Measurements from ENCODE around the gene ZNF576. TPM values are rescaled to one million over a fixed set of nuclear protein-coding genes. Genes with fewer than 3 reads are reported as not detected.

Gene ZNF576
- polyA plus RNA-seq, 1 experiment, result 9.3 TPM

DNA sequence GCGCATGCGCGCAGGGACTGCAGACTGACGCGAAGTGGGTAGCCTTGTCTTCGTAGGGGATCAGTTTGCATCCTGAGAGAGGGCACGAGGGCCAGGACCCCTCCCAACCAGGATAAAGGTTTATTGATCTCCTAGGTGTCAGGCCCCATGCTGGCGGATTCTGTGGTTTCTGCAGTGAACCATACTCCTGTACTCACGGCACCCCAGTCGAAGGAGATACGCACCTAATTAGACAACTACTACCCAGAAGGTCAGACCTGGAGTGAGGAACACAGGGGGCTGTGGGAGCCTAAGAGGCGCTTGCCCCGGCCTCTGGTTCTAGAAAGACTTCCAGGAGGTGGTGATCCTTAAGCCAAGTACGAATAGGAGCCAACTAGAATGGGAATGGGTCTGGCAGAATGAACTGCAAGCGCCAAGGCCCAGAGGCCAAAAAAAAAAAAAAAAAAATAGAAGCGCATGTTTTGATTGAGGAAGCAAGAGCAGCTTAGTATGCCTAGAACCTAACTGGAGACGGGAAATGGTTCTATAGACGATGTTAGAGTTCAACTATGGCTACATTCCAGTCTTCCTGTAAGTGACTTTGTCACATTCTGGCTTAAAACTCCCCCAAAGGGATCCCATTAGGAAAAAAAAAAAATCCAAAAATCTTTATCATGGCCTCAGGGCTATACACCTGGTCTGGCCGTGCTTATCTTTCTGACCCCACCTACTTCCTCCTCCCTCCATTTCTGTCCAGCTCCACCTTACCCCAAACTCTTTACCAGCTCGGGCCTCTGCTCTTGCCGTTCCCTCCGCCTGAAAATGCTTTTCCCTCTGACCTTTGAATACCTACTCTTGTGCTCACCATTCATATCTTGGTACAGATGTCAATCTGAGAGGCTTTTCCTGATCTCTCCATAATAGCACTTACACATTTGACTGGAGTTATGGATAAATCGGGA lies 23.9 kb downstream of the ZNF576 start:
- TF ChIP-seq CTCF (IDR thresholded peaks at IDR 0.05; ENCODE audit: low read depth, low read length), result no peak
- DNase-seq (ENCODE audit: low read depth, low spot score), result no peak
- peak overlapping the region; percentile 80 for H3K27ac ChIP-seq (ENCODE audit: low read depth, low read length)
- H3K9me3 ChIP-seq (ENCODE audit: control insufficient read depth, insufficient read depth, low read length), result no peaks in the 10 kb centered on the region; the same call in 1 of the 2 replicates
- H3K27me3 ChIP-seq (ENCODE audit: control insufficient read depth, insufficient read depth, low read length), result no peaks in the 10 kb centered on the region
- ChIA-PET CTCF (no interaction called here), POLR2A (interaction anchor here (0.6 to 0.7 kb wide), 4 partner anchors 14 to 88 kb away, joined by 3 to 12 read pairs (median 4); partner anchors contain the start of genes PLAUR and ZNF575)
- H3K4me3 ChIP-seq (ENCODE audit: low read depth, low read length), result peak overlapping the region; percentile 91

DNA sequence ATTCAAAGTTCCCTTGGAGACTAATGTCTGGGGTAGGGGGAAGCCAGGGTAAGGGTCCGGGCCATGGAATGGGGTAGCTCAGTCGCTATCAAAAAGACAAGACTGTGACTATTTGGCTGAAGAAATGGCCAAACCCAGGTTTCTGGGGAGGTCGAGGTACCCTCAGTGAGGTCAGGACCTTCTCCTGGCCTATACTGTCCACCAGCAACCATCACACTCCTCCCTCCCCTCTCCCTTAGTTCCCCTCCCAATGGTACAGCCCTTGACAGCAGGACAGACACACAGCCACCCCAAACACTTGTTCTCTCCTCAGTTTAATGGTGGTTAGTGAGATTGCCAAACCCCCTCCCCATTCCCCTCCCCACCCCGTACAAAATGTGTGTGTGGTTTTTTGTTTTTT lies 25.7 kb downstream of the ZNF576 start:
- ChIA-PET CTCF (no interaction called here), POLR2A (no interaction called here)
- no peak overlapping the region for H3K27ac ChIP-seq (ENCODE audit: low read depth, low read length)
- no peak for DNase-seq (ENCODE audit: low read depth, low spot score)
- TF ChIP-seq CTCF (IDR thresholded peaks at IDR 0.05; ENCODE audit: low read depth, low read length), result no peak
- no peaks in the 10 kb centered on the region for H3K27me3 ChIP-seq (ENCODE audit: control insufficient read depth, insufficient read depth, low read length)
- H3K9me3 ChIP-seq (ENCODE audit: control insufficient read depth, insufficient read depth, low read length), result peaks cover 5% of the 10 kb centered on the region; the same call in 1 of the 2 replicates
- H3K4me3 ChIP-seq (ENCODE audit: low read depth, low read length), result no peak overlapping the region

GRCh38 chr19:43622956-43623355 lies 26.6 kb downstream of the ZNF576 start:
- no peak for DNase-seq (ENCODE audit: low read depth, low spot score)
- ChIA-PET POLR2A (no interaction called here), CTCF (no interaction called here)
- H3K27ac ChIP-seq (ENCODE audit: low read depth, low read length), result no peak overlapping the region
- H3K4me3 ChIP-seq (ENCODE audit: low read depth, low read length), result no peak overlapping the region
- no peak for TF ChIP-seq CTCF (IDR thresholded peaks at IDR 0.05; ENCODE audit: low read depth, low read length)
- peaks cover 5% of the 10 kb centered on the region; the same call in 1 of the 2 replicates for H3K9me3 ChIP-seq (ENCODE audit: control insufficient read depth, insufficient read depth, low read length)
- no peaks in the 10 kb centered on the region for H3K27me3 ChIP-seq (ENCODE audit: control insufficient read depth, insufficient read depth, low read length)

GRCh38 chr19:43623889-43624670 lies 27.7 kb downstream of the ZNF576 start:
- ChIA-PET CTCF (no interaction called here), POLR2A (no interaction called here)
- H3K9me3 ChIP-seq (ENCODE audit: control insufficient read depth, insufficient read depth, low read length), result peaks cover 5% of the 10 kb centered on the region; the same call in 1 of the 2 replicates
- DNase-seq (ENCODE audit: low read depth, low spot score), result no peak
- no peak overlapping the region for H3K4me3 ChIP-seq (ENCODE audit: low read depth, low read length)
- TF ChIP-seq CTCF (IDR thresholded peaks at IDR 0.05; ENCODE audit: low read depth, low read length), result no peak
- no peaks in the 10 kb centered on the region for H3K27me3 ChIP-seq (ENCODE audit: control insufficient read depth, insufficient read depth, low read length)
- no peak overlapping the region for H3K27ac ChIP-seq (ENCODE audit: low read depth, low read length)
